IPS-NIHi7 (cell line): ENCODE results near the gene RPL15.

Source experiments
- DNase-seq: peaks from one replicate; pipeline ENCODE4 v3.0.0; 2012; ENCODE audit warnings: mixed read lengths; ENCODE audit errors: extremely low spot score

The RPL15 gene

GRCh38 chr3:23928524-23928923 lies 11.6 kb downstream of the RPL15 start:
- no peak for DNase-seq

GRCh38 chr3:23931597-23931996 lies 14.7 kb downstream of the RPL15 start:
- no peak for DNase-seq

- no peak for DNase-seq
Measured at GRCh38 chr3:23932571-23932970, 15.6 kb downstream of the RPL15 start.

- no peak for DNase-seq
Measured at GRCh38 chr3:23934253-23934652, 17.3 kb downstream of the RPL15 start.

GRCh38 chr3:23937296-23937695 lies 20.4 kb downstream of the RPL15 start:
- no peak for DNase-seq

GRCh38 chr3:23938688-23939087 lies 21.8 kb downstream of the RPL15 start:
- peak; percentile 18 for DNase-seq

GRCh38 chr3:23940775-23941174 lies 23.8 kb downstream of the RPL15 start:
- no peak for DNase-seq

GRCh38 chr3:23941440-23941839 lies 24.5 kb downstream of the RPL15 start:
- DNase-seq = no peak

GRCh38 chr3:23942546-23942945 lies 25.6 kb downstream of the RPL15 start:
- DNase-seq = no peak

GRCh38 chr3:23944007-23944783 lies 27.3 kb downstream of the RPL15 start:
- no peak for DNase-seq

GRCh38 chr3:23944861-23945662 lies 28.1 kb downstream of the RPL15 start, which contains the start of gene NR1D2:
Gene NR1D2, plus strand, starts transcription at chr3:23945286. Its CDS starts 293 bp downstream, at chr3:23945579.
- peak; percentile 85 for DNase-seq

GRCh38 chr3:23945663-23945912 lies 28.7 kb downstream of the RPL15 start:
- DNase-seq = no peak

- DNase-seq = peak; percentile 95
Measured at GRCh38 chr3:23945913-23946687, 29.2 kb downstream of the RPL15 start.

- DNase-seq = no peak
Measured at GRCh38 chr3:23948761-23949160, 31.8 kb downstream of the RPL15 start.

GRCh38 chr3:23949784-23950183 lies 32.9 kb downstream of the RPL15 start:
- DNase-seq = no peak

GRCh38 chr3:23950293-23950692 lies 33.4 kb downstream of the RPL15 start:
- no peak for DNase-seq

GRCh38 chr3:23952646-23953045 lies 35.7 kb downstream of the RPL15 start:
- DNase-seq = no peak

- DNase-seq = no peak
Measured at GRCh38 chr3:23953523-23953922, 36.6 kb downstream of the RPL15 start.

- no peak for DNase-seq
Measured at GRCh38 chr3:23954144-23954543, 37.2 kb downstream of the RPL15 start.

- no peak for DNase-seq
Measured at GRCh38 chr3:23956701-23957100, 39.8 kb downstream of the RPL15 start.

GRCh38 chr3:23959135-23959900 lies 42.4 kb downstream of the RPL15 start:
- no peak for DNase-seq

- no peak for DNase-seq
Measured at GRCh38 chr3:23960649-23961048, 43.7 kb downstream of the RPL15 start.
